A549 (cell line): ENCODE measurements around the gene ARHGEF6. TPM values are rescaled to one million over a fixed set of nuclear protein-coding genes. Genes with fewer than 3 reads are reported as not detected.

Source experiments
- ATAC-seq, 2 experiments: fragments of 200-7000 bp in 1 of 2; fragments of >200 bp in 1 of 2; cut with Nextera tagmentation in 1 of 2; cut with Tn5 transposase in 1 of 2; 3 replicates each; pipeline versions ENCODE4 v1.8.0 to v1.9.1; 2018 to 2020; ENCODE audit warnings: mild to moderate bottlenecking in 1 of 2, moderate library complexity in 1 of 2
- CTCF ChIA-PET: fragments of 300-600 bp; sonication (Branson Sonifier 250); formaldehyde crosslinking; extraction: SDS; loops from one replicate; lab custom pipeline; 2021; ENCODE audit warnings: antibody characterized with exemption, inconsistent platforms; lab: Yijun Ruan, JAX
- POLR2A ChIA-PET: fragments of 350-600 bp; formaldehyde crosslinking; extraction: SDS; loops from one replicate; lab custom pipeline; 2021; ENCODE audit warnings: antibody characterized with exemption, inconsistent platforms; lab: Yijun Ruan, JAX
- DNase-seq, 2 experiments: peaks; one replicate each; pipeline versions ENCODE4 v3.0.0 to v3.0.0-alpha.2; 2011 to 2016; ENCODE audit warnings: low read depth in 1 of 2, low spot score in 1 of 2
- FAIRE-seq: peaks from 2 replicates; lab custom pipeline; 2011; peaks lifted over from hg19 to GRCh38; lab: Jason Lieb, UNC
- H3K27ac ChIP-seq, 2 experiments: fragments of >200 bp; sonication (Bioruptor Twin); formaldehyde crosslinking; 3 replicates each; pipeline ENCODE4 v1.5.1; 2016 to 2017
- H3K4me1 ChIP-seq: fragments of >200 bp; sonication (Bioruptor Twin); formaldehyde crosslinking; 3 replicates; pipeline ENCODE4 v1.6.1; 2016
- H3K4me2 ChIP-seq: fragments of >200 bp; sonication (Bioruptor Twin); formaldehyde crosslinking; 3 replicates; pipeline ENCODE4 v1.6.1; 2016
- H3K4me3 ChIP-seq: fragments of >200 bp; sonication (Bioruptor Twin); formaldehyde crosslinking; 3 replicates; pipeline ENCODE4 v1.5.1; 2016
- H3K9me3 ChIP-seq: fragments of >200 bp; sonication (Bioruptor Twin); formaldehyde crosslinking; 3 replicates; pipeline ENCODE4 v1.6.1; 2016
- BCL3 ChIP-seq: fragments of >200 bp; sonication (Bioruptor Twin); formaldehyde crosslinking; IDR thresholded peaks from 3 replicates; pipeline ENCODE4 v1.6.1; 2016
- CBX8 ChIP-seq: fragments of 200-600 bp; sonication (generic); IDR thresholded peaks from 2 replicates; pipeline ENCODE4 v1.6.1; 2016
- EHF ChIP-seq: fragments of 250-450 bp; sonication (Bioruptor Pico); IDR thresholded peaks from 2 replicates; pipeline ENCODE4 v1.5.0; 2020; ENCODE audit warnings: mild to moderate bottlenecking
- EHMT2 ChIP-seq: fragments of 200-600 bp; sonication (generic); IDR thresholded peaks from 2 replicates; pipeline ENCODE4 v1.6.1; 2016; ENCODE audit warnings: antibody characterized with exemption, low read depth, mild to moderate bottlenecking, moderate library complexity
- ELK1 ChIP-seq: fragments of 150-350 bp; IDR thresholded peaks from 2 replicates; pipeline ENCODE4 v1.6.1; 2014; ENCODE audit warnings: low read depth, mild to moderate bottlenecking, low read length
- FOSB ChIP-seq: fragments of 250-450 bp; sonication (Bioruptor Pico); IDR thresholded peaks from 2 replicates; pipeline ENCODE4 v1.5.0; 2020; ENCODE audit warnings: mild to moderate bottlenecking, moderate library complexity
- FOSL2 ChIP-seq, 2 experiments: fragments of 450-650 bp in 1 of 2; fragments of >200 bp in 1 of 2; sonication (Bioruptor Twin) in 1 of 2; formaldehyde crosslinking; IDR thresholded peaks; 2 replicates each; pipeline versions ENCODE4 v1.5.0 to v1.6.1; 2016 to 2020; ENCODE audit warnings: mild to moderate bottlenecking in 1 of 2, moderate library complexity in 1 of 2
- HDAC2 ChIP-seq: fragments of 200-600 bp; sonication (generic); IDR thresholded peaks from 2 replicates; pipeline ENCODE4 v1.6.1; 2016
- HEYL ChIP-seq: fragments of 250-450 bp; sonication (Bioruptor Pico); IDR thresholded peaks from 2 replicates; pipeline ENCODE4 v1.8.0; 2021; ENCODE audit warnings: mild to moderate bottlenecking, moderate library complexity
- HOXA7 ChIP-seq: fragments of 250-450 bp; sonication (Bioruptor Pico); IDR thresholded peaks from 2 replicates; pipeline ENCODE4 v1.5.0; 2020; ENCODE audit warnings: mild to moderate bottlenecking, moderate library complexity
- HOXB5 ChIP-seq: fragments of 250-450 bp; sonication (Bioruptor Pico); IDR thresholded peaks from 2 replicates; pipeline ENCODE4 v1.5.0; 2020; ENCODE audit warnings: mild to moderate bottlenecking, moderate library complexity
- KDM5A ChIP-seq: fragments of 200-600 bp; sonication (generic); IDR thresholded peaks from 2 replicates; pipeline ENCODE4 v1.6.1; 2016; ENCODE audit warnings: antibody characterized with exemption, mild to moderate bottlenecking
- MAFK ChIP-seq: fragments of 450-650 bp; IDR thresholded peaks from 2 replicates; pipeline ENCODE4 v1.6.1; 2014; ENCODE audit not compliant: partially characterized antibody
- MAX ChIP-seq: IDR thresholded peaks from 2 replicates; pipeline ENCODE4 v1.6.1; 2012
- MYC ChIP-seq: IDR thresholded peaks from 2 replicates; pipeline ENCODE4 v1.6.1; 2012; ENCODE audit warnings: mild to moderate bottlenecking, inconsistent platforms, low read length, improper control_type of control experiment, borderline replicate concordance
- PHF8 ChIP-seq: fragments of 200-600 bp; sonication (generic); IDR thresholded peaks from 2 replicates; pipeline ENCODE4 v1.6.1; 2016; ENCODE audit warnings: low read depth, mild to moderate bottlenecking, antibody characterized with exemption, moderate library complexity, borderline replicate concordance
- POLR2A ChIP-seq: IDR thresholded peaks from 2 replicates; pipeline ENCODE4 v1.6.1; 2012; ENCODE audit warnings: mild to moderate bottlenecking, low read length
- RARB ChIP-seq: fragments of 250-450 bp; sonication (Bioruptor Pico); IDR thresholded peaks from 2 replicates; pipeline ENCODE4 v1.8.0; 2021; ENCODE audit warnings: mild to moderate bottlenecking, moderate library complexity
- RCOR1 ChIP-seq: fragments of 150-350 bp; IDR thresholded peaks from 2 replicates; pipeline ENCODE4 v1.6.1; 2014; ENCODE audit warnings: antibody characterized with exemption, low read length, low read depth
- RFX5 ChIP-seq: fragments of 450-650 bp; IDR thresholded peaks from 2 replicates; pipeline ENCODE4 v1.7.1; 2014; ENCODE audit warnings: antibody characterized with exemption, mild to moderate bottlenecking, moderate library complexity
- TFCP2L1 ChIP-seq: fragments of 250-450 bp; sonication (Bioruptor Pico); IDR thresholded peaks from 2 replicates; pipeline ENCODE4 v1.5.0; 2021; ENCODE audit warnings: mild to moderate bottlenecking
- ZFP36 ChIP-seq: fragments of 450-650 bp; IDR thresholded peaks from 2 replicates; pipeline ENCODE4 v1.6.1; 2014; ENCODE audit warnings: borderline replicate concordance; ENCODE audit not compliant: partially characterized antibody
- WGBS: methylation state at CpG from one replicate; pipeline ENCODE4 v1.1.6; 2017; ENCODE audit errors: missing lambda C conversion rate; 5-methylcytosine and 5-hydroxymethylcytosine counted together
- polyA plus RNA-seq, 4 experiments: library from polyadenylated mRNA; depleted of rRNA in 3 of 4; stranded (reverse); fragments of >200 nt; fragmentation: RNase III in 1 of 4; extraction: RNeasy Plus Mini Kit Qiagen cat#74134 plus additional on column Dnase treatment in 1 of 4; gene quantifications; 2 replicates in 3 of 4; 3 replicates in 1 of 4; pipeline ENCODE4 v1.2.3, GENCODE V29; 2011 to 2017
- TF ChIP-seq, protein P1 (sequence below): fragments of 250-450 bp; sonication (Bioruptor Pico); IDR thresholded peaks from 2 replicates; pipeline ENCODE4 v1.5.0; 2021; ENCODE audit warnings: mild to moderate bottlenecking, moderate library complexity, borderline replicate concordance
- TF ChIP-seq, protein P2 (sequence below): IDR thresholded peaks from 2 replicates; pipeline ENCODE4 v1.6.1; 2012

The ARHGEF6 gene
- polyA plus RNA-seq, 2 of the 4 experiments (the other 2 are of a cell fraction) = 0.10 to 0.30 TPM

DNA sequence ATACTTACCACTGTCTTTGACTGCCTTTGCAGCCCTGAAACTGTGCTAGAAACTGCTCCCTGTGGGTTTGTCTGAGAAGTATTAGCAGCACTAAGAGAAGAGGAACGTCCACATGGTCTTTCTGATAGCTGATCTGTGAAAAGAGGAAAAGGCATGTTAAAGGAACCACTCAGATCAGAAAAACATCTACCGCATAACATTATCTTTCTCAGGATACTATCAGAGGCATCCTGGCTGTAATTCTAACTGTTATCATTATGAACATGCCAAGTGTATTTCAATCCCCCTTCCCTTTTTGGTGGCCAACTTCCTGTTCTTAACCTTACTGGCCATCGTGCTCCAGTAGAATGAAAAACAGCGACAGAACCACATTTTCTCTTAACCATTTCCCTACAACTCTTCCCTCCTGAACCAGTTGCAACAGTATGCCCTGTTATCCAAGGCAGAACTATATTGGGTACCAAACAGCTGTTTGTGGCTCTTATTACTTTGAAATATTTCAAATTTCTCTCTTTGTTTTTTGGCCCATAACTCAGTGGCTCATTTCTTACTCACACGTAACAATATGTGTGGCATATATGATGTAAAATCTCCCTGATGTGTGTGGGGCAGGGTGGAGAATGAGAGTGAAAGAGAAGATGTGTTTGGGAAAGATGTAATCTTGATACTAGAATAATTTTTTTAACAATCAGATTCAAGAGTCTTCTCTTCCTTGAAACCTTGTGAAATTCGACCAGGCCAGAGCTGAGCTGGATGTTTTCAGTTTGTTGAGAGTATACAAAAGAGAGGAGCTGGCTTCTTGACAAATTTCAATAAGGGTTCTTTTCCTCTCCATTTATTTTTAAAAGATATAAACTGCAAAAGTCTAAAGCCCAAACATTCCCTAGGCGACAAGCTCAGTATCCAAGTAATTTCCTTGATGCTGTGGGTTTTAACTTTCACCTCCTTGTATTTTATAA is 35.2 kb downstream of the ARHGEF6 start (continued):
- TF ChIP-seq PHF8 = no peak
- TF ChIP-seq, protein P1, sequence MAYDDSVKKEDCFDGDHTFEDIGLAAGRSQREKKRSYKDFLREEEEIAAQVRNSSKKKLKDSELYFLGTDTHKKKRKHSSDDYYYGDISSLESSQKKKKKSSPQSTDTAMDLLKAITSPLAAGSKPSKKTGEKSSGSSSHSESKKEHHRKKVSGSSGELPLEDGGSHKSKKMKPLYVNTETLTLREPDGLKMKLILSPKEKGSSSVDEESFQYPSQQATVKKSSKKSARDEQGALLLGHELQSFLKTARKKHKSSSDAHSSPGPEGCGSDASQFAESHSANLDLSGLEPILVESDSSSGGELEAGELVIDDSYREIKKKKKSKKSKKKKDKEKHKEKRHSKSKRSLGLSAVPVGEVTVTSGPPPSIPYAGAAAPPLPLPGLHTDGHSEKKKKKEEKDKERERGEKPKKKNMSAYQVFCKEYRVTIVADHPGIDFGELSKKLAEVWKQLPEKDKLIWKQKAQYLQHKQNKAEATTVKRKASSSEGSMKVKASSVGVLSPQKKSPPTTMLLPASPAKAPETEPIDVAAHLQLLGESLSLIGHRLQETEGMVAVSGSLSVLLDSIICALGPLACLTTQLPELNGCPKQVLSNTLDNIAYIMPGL (CRISPR knock-in tag) = no peak

GRCh38 chrX:136742721-136743379 is 37.9 kb downstream of the ARHGEF6 start:
- POLR2A ChIA-PET = no interaction called here
- CTCF ChIA-PET = no interaction called here

GRCh38 chrX:136738049-136738729 is 42.5 kb downstream of the ARHGEF6 start:
- Histone ChIP-seq H3K4me1 (no peaks in the 10 kb centered on the region), H3K4me2 (no peak overlapping the region), H3K9me3 (no peaks in the 10 kb centered on the region), H3K27ac (no peak overlapping the region), H3K4me3 (no peak overlapping the region)
- ChIA-PET POLR2A (no interaction called here), CTCF (interaction anchor here (1.0 to 1.6 kb wide), 2 partner anchors 12 to 160 kb away, joined by 3 to 4 read pairs; no protein-coding TSS in a partner anchor)
- ATAC-seq (no peak), FAIRE-seq (no peak), DNase-seq (no peak)
- 58% methylated on average over 4 of the region's 4 CpGs for WGBS
- TF ChIP-seq RFX5 (no peak), CBX8 (no peak), POLR2A (no peak), MAX (no peak), KDM5A (no peak), ELK1 (no peak), BCL3 (no peak), MYC (no peak), RARB (CRISPR knock-in tag) (no peak), TFCP2L1 (CRISPR knock-in tag) (no peak), MAFK (no peak), ZFP36 (no peak), EHMT2 (no peak), FOSB (no peak), PHF8 (no peak), EHF (CRISPR knock-in tag) (no peak), HOXA7 (CRISPR knock-in tag) (no peak)
- TF ChIP-seq, protein P2, sequence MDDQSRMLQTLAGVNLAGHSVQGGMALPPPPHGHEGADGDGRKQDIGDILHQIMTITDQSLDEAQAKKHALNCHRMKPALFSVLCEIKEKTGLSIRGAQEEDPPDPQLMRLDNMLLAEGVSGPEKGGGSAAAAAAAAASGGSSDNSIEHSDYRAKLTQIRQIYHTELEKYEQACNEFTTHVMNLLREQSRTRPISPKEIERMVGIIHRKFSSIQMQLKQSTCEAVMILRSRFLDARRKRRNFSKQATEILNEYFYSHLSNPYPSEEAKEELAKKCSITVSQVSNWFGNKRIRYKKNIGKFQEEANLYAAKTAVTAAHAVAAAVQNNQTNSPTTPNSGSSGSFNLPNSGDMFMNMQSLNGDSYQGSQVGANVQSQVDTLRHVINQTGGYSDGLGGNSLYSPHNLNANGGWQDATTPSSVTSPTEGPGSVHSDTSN = no peak

More at GRCh38 chrX:136742721-136743379, 37.9 kb downstream of the ARHGEF6 start:
- no peak overlapping the region for H3K27ac ChIP-seq
- H3K4me1 ChIP-seq = no peaks in the 10 kb centered on the region
- H3K4me3 ChIP-seq = no peak overlapping the region
- ATAC-seq = no peak
- no peaks in the 10 kb centered on the region for H3K9me3 ChIP-seq
- TF ChIP-seq HDAC2 (no peak), PHF8 (no peak), HEYL (CRISPR knock-in tag) (no peak), HOXB5 (CRISPR knock-in tag) (no peak), FOSL2 (IDR thresholded peaks at IDR 0.05) (no peak), FOSL2 (CRISPR knock-in tag; IDR thresholded peaks at IDR 0.05) (no peak), POLR2A (no peak), RCOR1 (no peak), BCL3 (no peak), EHMT2 (no peak), TFCP2L1 (CRISPR knock-in tag) (no peak), MAFK (no peak)
- TF ChIP-seq, all 56 proteins: peak for 0
- FAIRE-seq = peak; percentile 43
- no peak overlapping the region for H3K4me2 ChIP-seq
- DNase-seq = no peak
- WGBS = 56% methylated on average over 7 of the region's 7 CpGs
